AG04450 (cell line): Measurements from ENCODE around the gene ILDR1. TPM values are rescaled to one million over a fixed set of nuclear protein-coding genes. Genes with fewer than 3 reads are reported as not detected.

Source experiments
- CTCF ChIA-PET: fragments of 300-600, 350-600 bp; formaldehyde crosslinking; extraction: SDS; loops from one replicate; lab custom pipeline; 2022; ENCODE audit warnings: antibody characterized with exemption, inconsistent platforms; lab: Charles Lee
- POLR2A ChIA-PET: fragments of 350-600 bp; formaldehyde crosslinking; extraction: SDS; loops from one replicate; lab custom pipeline; 2021; ENCODE audit warnings: antibody characterized with exemption, inconsistent platforms; lab: Yijun Ruan, JAX
- DNase-seq: peaks from one replicate; pipeline ENCODE4 v3.0.0-alpha.2; 2011; ENCODE audit warnings: low read depth, low spot score
- H3K27ac ChIP-seq: one replicate; pipeline ENCODE4 v1.5.1; 2012; ENCODE audit warnings: low read depth, low read length, control low read depth
- H3K27me3 ChIP-seq: one replicate; pipeline ENCODE4 v1.6.0; 2012; ENCODE audit warnings: low read length; ENCODE audit not compliant: control insufficient read depth, insufficient read depth
- H3K4me3 ChIP-seq: 2 replicates; pipeline ENCODE4 v1.5.1; 2011; ENCODE audit warnings: mild to moderate bottlenecking, low read depth, low read length, control low read depth
- H3K9me3 ChIP-seq: 2 replicates; pipeline ENCODE4 v1.5.1; 2012; ENCODE audit warnings: low read length; ENCODE audit not compliant: control insufficient read depth, insufficient read depth
- CTCF ChIP-seq: IDR thresholded peaks from 2 replicates; pipeline ENCODE4 v1.5.1; 2011; ENCODE audit warnings: low read depth, low read length, control low read depth, inconsistent platforms
- polyA plus RNA-seq: library from polyadenylated mRNA; depleted of rRNA; stranded (reverse); fragments of >200 nt; gene quantifications from 2 replicates; pipeline ENCODE4 v1.2.3, GENCODE V29; 2011

ILDR1 gene
- polyA plus RNA-seq, 1 experiment: not detected

DNA sequence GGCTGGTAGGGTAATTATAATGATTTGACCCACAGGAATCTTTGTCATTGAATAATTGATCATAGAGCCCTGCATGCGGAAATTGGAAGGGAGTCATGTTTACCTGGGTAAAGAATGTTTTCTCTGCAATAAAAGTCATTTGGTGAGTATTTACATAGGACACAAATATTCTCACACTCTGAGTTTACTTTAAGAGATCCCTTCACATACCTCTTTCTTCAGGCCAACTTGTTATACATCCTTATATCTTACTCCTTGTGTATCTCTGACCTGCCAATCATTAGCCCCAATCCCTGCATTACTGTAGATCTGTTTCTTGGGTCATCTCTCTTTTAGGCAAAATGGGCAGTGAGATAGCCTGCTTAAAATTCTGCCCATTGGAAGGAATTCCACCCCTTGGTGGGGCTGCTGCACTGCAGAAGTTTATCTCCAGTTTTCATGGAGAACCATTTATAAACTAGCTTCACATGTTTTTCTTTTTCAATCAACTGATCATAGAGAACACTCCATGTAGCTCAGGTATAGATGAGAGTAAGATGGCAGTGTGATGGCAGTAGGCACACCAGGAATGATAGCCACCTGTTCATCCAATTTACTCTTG is 46.2 kb downstream of the ILDR1 start:
- no peak for DNase-seq
- no peak overlapping the region for H3K4me3 ChIP-seq
- ChIA-PET CTCF (interaction anchor here (0.9 kb wide), 1 partner anchor 36 kb away, joined by 3 read pairs; no protein-coding TSS in a partner anchor), POLR2A (no interaction called here)
- no peaks in the 10 kb centered on the region for H3K27me3 ChIP-seq
- H3K9me3 ChIP-seq: no peaks in the 10 kb centered on the region
- no peak overlapping the region for H3K27ac ChIP-seq
- no peak; the same call in 1 of the 2 replicates for TF ChIP-seq CTCF

DNA sequence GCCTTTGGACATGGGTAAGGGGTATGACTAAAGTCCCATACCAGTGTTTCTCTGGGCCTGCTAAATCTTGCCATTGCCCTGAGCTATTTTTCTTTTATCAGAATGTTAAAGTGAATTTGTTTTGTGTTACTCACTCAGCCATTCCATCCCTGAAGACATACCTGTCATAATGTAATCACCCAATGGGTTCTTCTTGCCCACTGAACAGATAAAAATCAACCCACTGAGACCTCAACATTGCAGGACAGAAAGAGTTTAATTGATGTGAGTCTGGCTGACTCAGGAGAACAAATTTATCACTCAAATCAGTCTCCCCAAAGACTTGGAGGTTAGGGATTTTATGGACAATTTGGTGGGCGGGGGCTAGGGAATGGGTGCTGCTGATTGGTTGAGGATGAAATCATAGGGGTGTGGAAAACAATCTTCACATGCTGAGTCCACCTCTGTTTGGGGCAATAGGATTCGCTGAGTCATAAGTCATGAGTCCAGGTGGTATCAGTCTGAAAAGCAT is 47.4 kb downstream of the ILDR1 start:
- POLR2A ChIA-PET: no interaction called here
- no peak overlapping the region for H3K4me3 ChIP-seq
- CTCF ChIA-PET: interaction anchor here (0.9 kb wide), 1 partner anchor 21 kb away, joined by 3 read pairs; no protein-coding TSS in a partner anchor
- H3K27me3 ChIP-seq: no peaks in the 10 kb centered on the region
- TF ChIP-seq CTCF: no peak
- H3K27ac ChIP-seq: no peak overlapping the region
- H3K9me3 ChIP-seq: no peaks in the 10 kb centered on the region
- DNase-seq: no peak

- H3K27me3 ChIP-seq: no peaks in the 10 kb centered on the region
- no peak overlapping the region for H3K4me3 ChIP-seq
- no peaks in the 10 kb centered on the region for H3K9me3 ChIP-seq
- POLR2A ChIA-PET: no interaction called here
- TF ChIP-seq CTCF: no peak
- CTCF ChIA-PET: no interaction called here
- no peak for DNase-seq
- H3K27ac ChIP-seq: no peak overlapping the region
Observed at GRCh38 chr3:121970047-121970446, 52.0 kb downstream of the ILDR1 start.

GRCh38 chr3:121969631-121970030 is 52.4 kb downstream of the ILDR1 start:
- DNase-seq: no peak
- Histone ChIP-seq H3K9me3 (no peaks in the 10 kb centered on the region), H3K4me3 (no peak overlapping the region), H3K27me3 (no peaks in the 10 kb centered on the region), H3K27ac (no peak overlapping the region)
- POLR2A ChIA-PET: no interaction called here
- CTCF ChIA-PET: interaction anchor here (1.0 kb wide), 1 partner anchor 26 kb away, joined by 3 read pairs; no protein-coding TSS in a partner anchor
- no peak for TF ChIP-seq CTCF

DNA sequence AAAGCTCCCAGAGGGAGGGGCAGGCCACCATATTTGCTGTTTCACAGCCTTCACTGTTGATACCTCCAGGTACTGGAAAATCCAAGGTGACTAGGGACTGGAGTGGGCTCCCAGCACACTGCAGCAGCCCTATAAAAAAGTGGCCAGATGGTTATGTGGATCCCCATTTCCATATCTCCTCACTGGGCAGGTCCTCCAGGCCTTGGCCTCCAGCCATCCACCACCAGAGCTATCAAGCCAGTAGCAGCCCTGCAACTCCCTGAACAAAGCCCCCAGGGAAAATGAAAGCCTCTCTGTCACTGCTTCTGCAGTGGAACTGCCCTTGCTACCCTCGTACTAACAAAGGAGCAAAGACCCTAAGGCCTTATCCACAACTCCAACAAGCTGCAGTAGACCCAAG is 58.4 kb downstream of the ILDR1 start:
- no peak for TF ChIP-seq CTCF
- H3K4me3 ChIP-seq: no peak overlapping the region
- no peaks in the 10 kb centered on the region for H3K27me3 ChIP-seq
- H3K9me3 ChIP-seq: no peaks in the 10 kb centered on the region
- ChIA-PET POLR2A (no interaction called here), CTCF (no interaction called here)
- no peak overlapping the region for H3K27ac ChIP-seq
- no peak for DNase-seq
